Hepatocyte (in vitro differentiated cells): ENCODE measurements around the gene PTPRN2.

Experiments used
- EZH2 ChIP-seq: fragments of 200-600 bp; sonication (generic); IDR thresholded peaks from 2 replicates; pipeline ENCODE4 v1.6.1; 2016; ENCODE audit warnings: antibody characterized with exemption, mild to moderate bottlenecking, borderline replicate concordance
- TF ChIP-seq, protein P1 (sequence below): fragments of 200-600 bp; sonication (generic); IDR thresholded peaks from 2 replicates; pipeline ENCODE4 v1.5.1; 2016; ENCODE audit warnings: antibody characterized with exemption, mild to moderate bottlenecking; ENCODE audit not compliant: poor library complexity

GRCh38 chr7:157593541-157593940, 994.1 kb downstream of the PTPRN2 start:
- TF ChIP-seq, protein P1, sequence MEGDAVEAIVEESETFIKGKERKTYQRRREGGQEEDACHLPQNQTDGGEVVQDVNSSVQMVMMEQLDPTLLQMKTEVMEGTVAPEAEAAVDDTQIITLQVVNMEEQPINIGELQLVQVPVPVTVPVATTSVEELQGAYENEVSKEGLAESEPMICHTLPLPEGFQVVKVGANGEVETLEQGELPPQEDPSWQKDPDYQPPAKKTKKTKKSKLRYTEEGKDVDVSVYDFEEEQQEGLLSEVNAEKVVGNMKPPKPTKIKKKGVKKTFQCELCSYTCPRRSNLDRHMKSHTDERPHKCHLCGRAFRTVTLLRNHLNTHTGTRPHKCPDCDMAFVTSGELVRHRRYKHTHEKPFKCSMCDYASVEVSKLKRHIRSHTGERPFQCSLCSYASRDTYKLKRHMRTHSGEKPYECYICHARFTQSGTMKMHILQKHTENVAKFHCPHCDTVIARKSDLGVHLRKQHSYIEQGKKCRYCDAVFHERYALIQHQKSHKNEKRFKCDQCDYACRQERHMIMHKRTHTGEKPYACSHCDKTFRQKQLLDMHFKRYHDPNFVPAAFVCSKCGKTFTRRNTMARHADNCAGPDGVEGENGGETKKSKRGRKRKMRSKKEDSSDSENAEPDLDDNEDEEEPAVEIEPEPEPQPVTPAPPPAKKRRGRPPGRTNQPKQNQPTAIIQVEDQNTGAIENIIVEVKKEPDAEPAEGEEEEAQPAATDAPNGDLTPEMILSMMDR, result no peak
- no peak for TF ChIP-seq EZH2
